BLaER1 (cell line): ENCODE data around the gene STK10.

Experiments used
- H3K27ac ChIP-seq: shearing (Covaris generic); formaldehyde crosslinking; 2 replicates; pipeline ENCODE4 v1.8.1; 2022
- H3K27me3 ChIP-seq: shearing (Covaris generic); formaldehyde crosslinking; 2 replicates; pipeline ENCODE4 v1.8.1; 2022
- H3K36me3 ChIP-seq: shearing (Covaris generic); formaldehyde crosslinking; 2 replicates; pipeline ENCODE4 v1.8.1; 2022
- H3K4me1 ChIP-seq: shearing (Covaris generic); formaldehyde crosslinking; 2 replicates; pipeline ENCODE4 v1.8.1; 2022
- H3K4me2 ChIP-seq: shearing (Covaris generic); formaldehyde crosslinking; 2 replicates; pipeline ENCODE4 v1.8.1; 2022
- H3K4me3 ChIP-seq: shearing (Covaris generic); formaldehyde crosslinking; 2 replicates; pipeline ENCODE4 v1.8.1; 2022
- H3K9ac ChIP-seq: shearing (Covaris generic); formaldehyde crosslinking; 2 replicates; pipeline ENCODE4 v1.8.1; 2022
- H3K9me3 ChIP-seq: shearing (Covaris generic); formaldehyde crosslinking; 2 replicates; pipeline ENCODE4 v1.8.1; 2022
- H4K20me1 ChIP-seq: shearing (Covaris generic); formaldehyde crosslinking; 2 replicates; pipeline ENCODE4 v1.8.1; 2022
- Cebpa-rat ChIP-seq: shearing (Covaris generic); IDR thresholded peaks from 2 replicates; pipeline ENCODE4 v1.8.1; 2022

STK10 gene

DNA sequence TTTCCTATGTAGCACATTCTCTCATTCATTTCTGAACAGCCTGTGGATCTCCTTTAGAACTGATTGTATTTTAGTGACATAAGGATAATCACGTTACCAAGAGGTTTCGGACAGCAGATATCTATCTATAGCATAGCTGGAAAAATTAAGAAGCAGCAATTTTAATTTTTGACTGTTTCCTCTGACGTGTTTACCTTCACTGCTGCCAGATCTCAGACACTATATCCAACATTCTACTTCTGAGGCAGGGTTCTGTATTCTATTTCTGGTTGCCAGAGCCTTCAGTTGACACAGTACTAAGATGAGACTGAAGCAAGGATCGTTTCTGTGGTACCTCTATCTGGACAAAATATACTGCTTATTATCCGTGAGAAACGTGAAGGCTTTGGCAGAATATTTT, 5.8 kb upstream of the STK10 start, which contains the start of gene EFCAB9:
EFCAB9 (plus strand) TSS at position 301 of the 400 bp plus-strand sequence; CDS start at position 302, 1 bp downstream.
- no peak within 1 kb of the TSS for H3K4me3 ChIP-seq
- H3K4me2 ChIP-seq = no peak within 1 kb of the TSS
- H3K36me3 ChIP-seq = no peaks in the 10 kb centered on the region
- no peaks in the 10 kb centered on the region for H3K9me3 ChIP-seq
- no peaks in the 10 kb centered on the region for H4K20me1 ChIP-seq
- H3K27ac ChIP-seq = no peak within 1 kb of the TSS
- no peaks in the 10 kb centered on the region for H3K27me3 ChIP-seq
- peaks cover 5% of the 10 kb centered on the region for H3K4me1 ChIP-seq
- TF ChIP-seq Cebpa-rat = no peak
- no peak within 1 kb of the TSS for H3K9ac ChIP-seq

GRCh38 chr5:172189693-172190296, 1.8 kb upstream of the STK10 start:
- Histone ChIP-seq H3K9ac (0 out of 2 replicates have a peak overlapping the region, but pooled peaks have one; percentile 4), H3K4me3 (no peak overlapping the region), H3K27me3 (no peaks in the 10 kb centered on the region), H3K4me2 (peak overlapping the region; percentile 95), H3K36me3 (no peaks in the 10 kb centered on the region), H3K27ac (no peak overlapping the region), H3K9me3 (no peaks in the 10 kb centered on the region), H3K4me1 (peaks cover 19% of the 10 kb centered on the region), H4K20me1 (peaks cover 14% of the 10 kb centered on the region; the same call in 1 of the 2 replicates)
- TF ChIP-seq Cebpa-rat = no peak

- Histone ChIP-seq H3K4me1 (peaks cover 26% of the 10 kb centered on the region), H3K27me3 (no peaks in the 10 kb centered on the region), H3K4me2 (peak overlapping the region; percentile 95), H3K36me3 (0 out of 2 replicates have a peak, but pooled peaks cover under 1% of the 10 kb centered on the region), H4K20me1 (peaks cover 14% of the 10 kb centered on the region; the same call in 1 of the 2 replicates), H3K4me3 (peak overlapping the region; percentile 94), H3K9me3 (no peaks in the 10 kb centered on the region), H3K27ac (peak overlapping the region; percentile 89; the same call in 1 of the 2 replicates), H3K9ac (peak overlapping the region; percentile 87; the same call in 1 of the 2 replicates)
- TF ChIP-seq Cebpa-rat = no peak
Measured at GRCh38 chr5:172188893-172189692, 1.1 kb upstream of the STK10 start.

GRCh38 chr5:172187118-172188032, 649 bp downstream of the STK10 start:
- Histone ChIP-seq H4K20me1 (peaks cover 14% of the 10 kb centered on the region; the same call in 1 of the 2 replicates), H3K4me1 (peaks cover 43% of the 10 kb centered on the region), H3K27ac (peak overlapping the region; percentile 89)

GRCh38 chr5:172186114-172186695, 1.8 kb downstream of the STK10 start:
- H3K4me1 ChIP-seq = peaks cover 55% of the 10 kb centered on the region
- H3K4me3 ChIP-seq = peak overlapping the region; percentile 94
- H3K4me2 ChIP-seq = peak overlapping the region; percentile 95
- TF ChIP-seq Cebpa-rat = no peak
- H3K36me3 ChIP-seq = peaks cover 19% of the 10 kb centered on the region; the same call in 1 of the 2 replicates
- peaks cover 14% of the 10 kb centered on the region; the same call in 1 of the 2 replicates for H4K20me1 ChIP-seq
- no peaks in the 10 kb centered on the region for H3K27me3 ChIP-seq
- no peaks in the 10 kb centered on the region for H3K9me3 ChIP-seq
- H3K27ac ChIP-seq = peak overlapping the region; percentile 89
- H3K9ac ChIP-seq = peak overlapping the region; percentile 87

More at GRCh38 chr5:172187118-172188032, 649 bp downstream of the STK10 start:
- H3K4me2 ChIP-seq = peak overlapping the region; percentile 95
- no peak for TF ChIP-seq Cebpa-rat
- peak overlapping the region; percentile 87 for H3K9ac ChIP-seq
- peaks cover 16% of the 10 kb centered on the region; the same call in 1 of the 2 replicates for H3K36me3 ChIP-seq
- peak overlapping the region; percentile 94 for H3K4me3 ChIP-seq
- no peaks in the 10 kb centered on the region for H3K9me3 ChIP-seq
- no peaks in the 10 kb centered on the region for H3K27me3 ChIP-seq

DNA sequence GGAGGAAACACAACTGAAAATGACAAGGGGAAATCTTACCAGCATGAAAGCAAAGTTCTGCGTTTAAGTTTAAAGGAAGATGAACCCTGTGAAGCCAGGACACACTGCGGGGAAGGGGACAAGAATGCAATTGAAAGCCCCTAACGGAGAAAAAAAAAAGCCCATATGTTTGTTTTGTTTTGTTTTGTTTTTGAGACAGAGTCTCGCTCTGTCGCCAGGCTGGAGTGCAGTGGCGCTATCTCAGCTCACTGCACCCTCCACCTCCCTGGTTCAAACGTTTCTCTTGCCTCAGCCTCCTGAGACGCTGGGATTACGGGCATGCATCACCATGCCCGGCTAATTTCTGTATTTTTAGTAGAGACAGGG, 2.9 kb downstream of the STK10 start:
- Histone ChIP-seq H3K27ac (peak overlapping the region; percentile 89), H3K4me2 (peak overlapping the region; percentile 95), H3K9ac (peak overlapping the region; percentile 87), H3K4me3 (peak overlapping the region; percentile 94), H3K36me3 (peaks cover 19% of the 10 kb centered on the region), H4K20me1 (peaks cover 14% of the 10 kb centered on the region; the same call in 1 of the 2 replicates), H3K9me3 (no peaks in the 10 kb centered on the region), H3K4me1 (peaks cover 66% of the 10 kb centered on the region), H3K27me3 (no peaks in the 10 kb centered on the region)
- no peak for TF ChIP-seq Cebpa-rat

DNA sequence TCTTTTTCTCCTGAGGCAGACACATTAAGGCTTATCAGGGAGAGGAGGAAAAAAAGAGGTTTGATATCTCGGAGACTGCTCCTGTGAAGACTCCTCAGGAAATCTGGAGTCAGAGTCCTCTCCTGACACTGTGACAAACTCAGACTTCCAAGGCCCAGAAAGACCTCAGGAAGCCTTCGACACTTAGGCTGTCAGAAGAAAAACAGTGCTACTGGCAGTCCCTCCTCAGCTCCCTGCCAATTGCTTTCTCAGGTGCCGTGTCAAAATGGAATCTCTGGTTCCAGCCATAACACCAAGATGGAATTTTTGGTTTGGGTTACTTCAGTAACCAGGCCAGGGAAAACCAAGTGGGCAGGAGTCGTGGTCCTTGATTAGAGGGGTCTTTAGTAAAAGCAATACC, 4.1 kb downstream of the STK10 start:
- H3K36me3 ChIP-seq = peaks cover 19% of the 10 kb centered on the region
- H3K9ac ChIP-seq = peak overlapping the region; percentile 87
- H3K4me2 ChIP-seq = peak overlapping the region; percentile 95
- no peaks in the 10 kb centered on the region for H3K27me3 ChIP-seq
- no peak for TF ChIP-seq Cebpa-rat
- peaks cover 73% of the 10 kb centered on the region for H3K4me1 ChIP-seq
- peaks cover 14% of the 10 kb centered on the region; the same call in 1 of the 2 replicates for H4K20me1 ChIP-seq
- no peaks in the 10 kb centered on the region for H3K9me3 ChIP-seq
- peak overlapping the region; percentile 89 for H3K27ac ChIP-seq
- no peak overlapping the region for H3K4me3 ChIP-seq

DNA sequence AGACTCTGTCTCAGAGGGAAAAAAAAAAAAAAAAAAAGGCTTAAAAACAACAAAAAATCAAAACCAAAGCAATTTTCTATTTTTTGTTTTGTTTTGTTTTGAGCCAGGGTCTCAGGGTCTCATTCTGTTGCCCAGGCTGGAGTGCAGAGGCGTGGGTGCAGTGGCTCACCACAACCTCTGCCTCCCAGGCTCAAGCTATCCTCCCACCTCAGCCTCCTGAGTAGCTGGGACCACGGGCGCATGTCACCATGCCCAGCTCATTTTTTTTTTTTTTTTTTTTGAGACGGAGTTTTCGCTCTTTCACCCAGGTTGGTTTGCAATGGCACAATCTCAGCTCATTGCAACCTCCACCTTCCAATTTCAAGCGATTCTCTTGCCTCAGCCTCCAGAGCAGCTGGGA, 5.7 kb downstream of the STK10 start:
- Histone ChIP-seq H3K27ac (peak overlapping the region; percentile 35; the same call in 1 of the 2 replicates), H3K36me3 (peaks cover 19% of the 10 kb centered on the region), H4K20me1 (peaks cover 11% of the 10 kb centered on the region; the same call in 1 of the 2 replicates), H3K4me1 (peaks cover 89% of the 10 kb centered on the region), H3K9me3 (no peaks in the 10 kb centered on the region), H3K9ac (no peak overlapping the region), H3K4me3 (no peak overlapping the region), H3K4me2 (peak overlapping the region; percentile 95; the same call in 1 of the 2 replicates), H3K27me3 (no peaks in the 10 kb centered on the region)
- TF ChIP-seq Cebpa-rat = no peak

- Histone ChIP-seq H3K27ac (peak overlapping the region; percentile 97), H3K36me3 (peaks cover 19% of the 10 kb centered on the region), H3K4me2 (peak overlapping the region; percentile 90), H3K4me1 (peaks cover 100% of the 10 kb centered on the region), H3K9ac (no peak overlapping the region), H4K20me1 (no peaks in the 10 kb centered on the region), H3K27me3 (no peaks in the 10 kb centered on the region), H3K9me3 (no peaks in the 10 kb centered on the region), H3K4me3 (no peak overlapping the region)
- no peak for TF ChIP-seq Cebpa-rat
Measured at GRCh38 chr5:172180936-172181335, 7.1 kb downstream of the STK10 start.
